ENCODE measurements around the gene SSNA1. TPM values are rescaled to one million over a fixed set of nuclear protein-coding genes. Genes with fewer than 3 reads are reported as not detected.

The SSNA1 gene
- total RNA-seq, 1 donor from 2014 or later = 58.1 TPM

DNA sequence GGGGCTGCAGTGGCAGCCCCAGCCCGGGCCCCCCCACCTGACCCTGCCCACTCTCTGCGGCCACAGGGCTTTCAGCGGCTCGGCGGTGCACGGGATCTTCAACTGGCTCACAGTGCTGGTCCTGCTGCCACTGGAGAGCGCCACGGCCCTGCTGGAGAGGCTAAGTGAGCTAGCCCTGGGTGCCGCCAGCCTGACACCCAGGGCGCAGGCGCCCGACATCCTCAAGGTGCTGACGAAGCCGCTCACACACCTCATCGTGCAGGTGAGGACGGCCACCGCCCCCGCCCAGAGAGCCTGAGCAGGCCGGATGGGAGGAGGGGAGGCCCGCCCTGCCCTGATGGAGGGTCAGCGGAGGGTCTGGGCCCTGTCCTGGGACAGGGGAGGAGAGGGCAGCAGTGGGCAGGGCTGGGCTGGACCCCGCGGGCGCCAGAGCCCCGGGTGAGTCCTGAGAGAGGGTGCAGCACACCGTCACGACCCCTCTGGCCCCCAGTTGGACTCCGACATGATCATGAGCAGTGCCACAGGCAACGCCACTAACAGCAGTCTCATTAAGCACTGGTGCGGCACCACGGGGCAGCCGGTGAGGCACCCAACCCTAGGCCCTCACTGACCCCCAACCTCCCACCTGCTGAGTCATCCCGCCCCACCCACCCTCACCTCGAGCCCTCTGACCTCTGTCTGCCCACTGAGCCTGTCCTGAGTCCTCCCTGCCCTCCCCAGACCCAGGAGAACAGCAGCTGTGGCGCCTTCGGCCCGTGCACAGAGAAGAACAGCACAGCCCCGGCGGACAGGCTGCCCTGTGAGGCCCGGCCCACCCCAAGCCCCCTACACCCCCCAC, 44.9 kb downstream of the SSNA1 start:
- Mint-ChIP-seq H3K27ac (ENCODE audit: unreplicated experiment) (no peak overlapping the region), H3K4me1 (ENCODE audit: unreplicated experiment) (peaks cover 1% of the 10 kb centered on the region), H3K9me3 (ENCODE audit: unreplicated experiment) (no peaks in the 10 kb centered on the region), H3K36me3 (ENCODE audit: unreplicated experiment) (no peaks in the 10 kb centered on the region), H3K27me3 (ENCODE audit: unreplicated experiment) (no peaks in the 10 kb centered on the region), H3K4me3 (ENCODE audit: unreplicated experiment) (no peak overlapping the region)
- no peak for TF ChIP-seq CTCF (IDR thresholded peaks at IDR 0.05)
- no peak for DNase-seq (ENCODE audit: extremely low spot score, unreplicated experiment)

DNA sequence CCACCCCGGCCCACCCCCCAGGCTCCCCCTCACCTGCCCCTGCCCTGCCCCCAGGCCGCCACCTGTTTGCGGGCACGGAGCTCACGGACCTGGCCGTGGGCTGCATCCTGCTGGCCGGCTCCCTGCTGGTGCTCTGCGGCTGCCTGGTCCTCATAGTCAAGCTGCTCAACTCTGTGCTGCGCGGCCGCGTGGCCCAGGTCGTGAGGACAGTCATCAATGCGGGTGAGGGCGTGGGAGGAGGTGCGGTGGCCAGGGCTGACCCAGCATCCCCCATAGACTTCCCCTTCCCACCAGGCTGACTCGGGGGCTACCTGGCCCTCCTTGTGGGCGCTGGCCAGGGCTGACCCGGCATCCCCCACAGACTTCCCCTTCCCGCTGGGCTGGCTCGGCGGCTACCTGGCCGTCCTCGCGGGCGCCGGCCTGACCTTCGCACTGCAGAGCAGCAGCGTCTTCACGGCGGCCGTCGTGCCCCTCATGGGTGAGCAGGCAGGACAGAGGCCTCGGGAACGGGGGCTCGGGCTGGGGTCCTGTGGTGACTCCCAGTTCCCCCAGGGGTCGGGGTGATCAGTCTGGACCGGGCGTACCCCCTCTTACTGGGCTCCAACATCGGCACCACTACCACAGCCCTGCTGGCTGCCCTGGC, 45.7 kb downstream of the SSNA1 start:
- TF ChIP-seq CTCF (IDR thresholded peaks at IDR 0.05) = no peak
- H3K9me3 Mint-ChIP-seq (ENCODE audit: unreplicated experiment) = no peaks in the 10 kb centered on the region
- no peaks in the 10 kb centered on the region for H3K27me3 Mint-ChIP-seq (ENCODE audit: unreplicated experiment)
- H3K4me1 Mint-ChIP-seq (ENCODE audit: unreplicated experiment) = peaks cover 7% of the 10 kb centered on the region
- no peak for DNase-seq (ENCODE audit: extremely low spot score, unreplicated experiment)
- H3K27ac Mint-ChIP-seq (ENCODE audit: unreplicated experiment) = no peak overlapping the region
- H3K4me3 Mint-ChIP-seq (ENCODE audit: unreplicated experiment) = no peak overlapping the region
- no peaks in the 10 kb centered on the region for H3K36me3 Mint-ChIP-seq (ENCODE audit: unreplicated experiment)

- Mint-ChIP-seq H3K27me3 (ENCODE audit: unreplicated experiment) (no peaks in the 10 kb centered on the region), H3K27ac (ENCODE audit: unreplicated experiment) (no peak overlapping the region), H3K9me3 (ENCODE audit: unreplicated experiment) (no peaks in the 10 kb centered on the region), H3K4me3 (ENCODE audit: unreplicated experiment) (no peak overlapping the region), H3K4me1 (ENCODE audit: unreplicated experiment) (peaks cover 12% of the 10 kb centered on the region), H3K36me3 (ENCODE audit: unreplicated experiment) (no peaks in the 10 kb centered on the region)
- DNase-seq (ENCODE audit: extremely low spot score, unreplicated experiment) = no peak
- TF ChIP-seq CTCF (IDR thresholded peaks at IDR 0.05) = no peak
Measured at GRCh38 chr9:137234758-137235423, 46.4 kb downstream of the SSNA1 start.

- no peak overlapping the region for H3K27ac Mint-ChIP-seq (ENCODE audit: unreplicated experiment)
- TF ChIP-seq CTCF (IDR thresholded peaks at IDR 0.05) = no peak
- H3K9me3 Mint-ChIP-seq (ENCODE audit: unreplicated experiment) = no peaks in the 10 kb centered on the region
- no peaks in the 10 kb centered on the region for H3K36me3 Mint-ChIP-seq (ENCODE audit: unreplicated experiment)
- H3K4me1 Mint-ChIP-seq (ENCODE audit: unreplicated experiment) = peaks cover 14% of the 10 kb centered on the region
- no peak overlapping the region for H3K4me3 Mint-ChIP-seq (ENCODE audit: unreplicated experiment)
- DNase-seq (ENCODE audit: extremely low spot score, unreplicated experiment) = no peak
- H3K27me3 Mint-ChIP-seq (ENCODE audit: unreplicated experiment) = no peaks in the 10 kb centered on the region
Measured at GRCh38 chr9:137235424-137236237, 47.2 kb downstream of the SSNA1 start.

Data from osteocyte (in vitro differentiated cells).